ENCODE measurements around the gene NAB2.

Gene NAB2

GRCh38 chr12:57128519-57129247 is 39.8 kb downstream of the NAB2 start:
- DNase-seq (ENCODE audit: low read depth), result no peak
- peak overlapping the region; percentile 94 for H3K4me3 ChIP-seq (ENCODE audit: low read depth, low read length)

GRCh38 chr12:57129321-57129842 is 40.5 kb downstream of the NAB2 start:
- H3K4me3 ChIP-seq (ENCODE audit: low read depth, low read length), result peak overlapping the region; percentile 94
- no peak for DNase-seq (ENCODE audit: low read depth)

- DNase-seq (ENCODE audit: low read depth), result no peak
- H3K4me3 ChIP-seq (ENCODE audit: low read depth, low read length), result peak overlapping the region; percentile 94
These were observed 41.0 kb downstream of the NAB2 start for GRCh38 chr12:57129889-57130288.

- H3K4me3 ChIP-seq (ENCODE audit: low read depth, low read length), result peak overlapping the region; percentile 94
- DNase-seq (ENCODE audit: low read depth), result no peak
These were observed 42.0 kb downstream of the NAB2 start for GRCh38 chr12:57130941-57131340.

GRCh38 chr12:57131896-57132744 is 43.2 kb downstream of the NAB2 start:
- no peak for DNase-seq (ENCODE audit: low read depth)
- peak overlapping the region; percentile 94 for H3K4me3 ChIP-seq (ENCODE audit: low read depth, low read length)

- peak overlapping the region; percentile 94 for H3K4me3 ChIP-seq (ENCODE audit: low read depth, low read length)
These were observed 44.2 kb downstream of the NAB2 start for GRCh38 chr12:57133013-57133569.

GRCh38 chr12:57133916-57134315 is 45.0 kb downstream of the NAB2 start:
- H3K4me3 ChIP-seq (ENCODE audit: low read depth, low read length), result no peak overlapping the region
- DNase-seq (ENCODE audit: low read depth), result no peak

More at GRCh38 chr12:57133013-57133569, 44.2 kb downstream of the NAB2 start:
- no peak for DNase-seq (ENCODE audit: low read depth)

GRCh38 chr12:57134949-57135348 is 46.0 kb downstream of the NAB2 start:
- DNase-seq (ENCODE audit: low read depth), result no peak
- H3K4me3 ChIP-seq (ENCODE audit: low read depth, low read length), result no peak overlapping the region

- peak overlapping the region; percentile 24 for H3K4me3 ChIP-seq (ENCODE audit: low read depth, low read length)
- no peak for DNase-seq (ENCODE audit: low read depth)
These were observed 46.8 kb downstream of the NAB2 start for GRCh38 chr12:57135527-57136326.

- no peak for DNase-seq (ENCODE audit: low read depth)
- no peak overlapping the region for H3K4me3 ChIP-seq (ENCODE audit: low read depth, low read length)
These were observed 49.8 kb downstream of the NAB2 start for GRCh38 chr12:57138526-57139272.

GRCh38 chr12:57139796-57140649 is 51.1 kb downstream of the NAB2 start:
- H3K4me3 ChIP-seq (ENCODE audit: low read depth, low read length), result no peak overlapping the region
- DNase-seq (ENCODE audit: low read depth), result no peak

GRCh38 chr12:57141249-57141648 is 52.3 kb downstream of the NAB2 start:
- H3K4me3 ChIP-seq (ENCODE audit: low read depth, low read length), result no peak overlapping the region
- DNase-seq (ENCODE audit: low read depth), result no peak

GRCh38 chr12:57142121-57142520 is 53.2 kb downstream of the NAB2 start:
- no peak overlapping the region for H3K4me3 ChIP-seq (ENCODE audit: low read depth, low read length)
- DNase-seq (ENCODE audit: low read depth), result no peak

GRCh38 chr12:57142727-57143126 is 53.8 kb downstream of the NAB2 start:
- DNase-seq (ENCODE audit: low read depth), result no peak
- H3K4me3 ChIP-seq (ENCODE audit: low read depth, low read length), result no peak overlapping the region

- H3K4me3 ChIP-seq (ENCODE audit: low read depth, low read length), result no peak overlapping the region
- no peak for DNase-seq (ENCODE audit: low read depth)
These were observed 54.5 kb downstream of the NAB2 start for GRCh38 chr12:57143454-57143853.

All from skeletal muscle cell (primary cell).